Stimulated activated naive CD4-positive, alpha-beta T cell treated with Interleukin-2 at 50 U/mL for 16 hours (primary cell): ENCODE results near the gene TBC1D22A.

Experiments
- DNase-seq: peaks from one replicate; lab custom pipeline; 2025; lab: John Stamatoyannopoulos, UW

Gene TBC1D22A

DNA sequence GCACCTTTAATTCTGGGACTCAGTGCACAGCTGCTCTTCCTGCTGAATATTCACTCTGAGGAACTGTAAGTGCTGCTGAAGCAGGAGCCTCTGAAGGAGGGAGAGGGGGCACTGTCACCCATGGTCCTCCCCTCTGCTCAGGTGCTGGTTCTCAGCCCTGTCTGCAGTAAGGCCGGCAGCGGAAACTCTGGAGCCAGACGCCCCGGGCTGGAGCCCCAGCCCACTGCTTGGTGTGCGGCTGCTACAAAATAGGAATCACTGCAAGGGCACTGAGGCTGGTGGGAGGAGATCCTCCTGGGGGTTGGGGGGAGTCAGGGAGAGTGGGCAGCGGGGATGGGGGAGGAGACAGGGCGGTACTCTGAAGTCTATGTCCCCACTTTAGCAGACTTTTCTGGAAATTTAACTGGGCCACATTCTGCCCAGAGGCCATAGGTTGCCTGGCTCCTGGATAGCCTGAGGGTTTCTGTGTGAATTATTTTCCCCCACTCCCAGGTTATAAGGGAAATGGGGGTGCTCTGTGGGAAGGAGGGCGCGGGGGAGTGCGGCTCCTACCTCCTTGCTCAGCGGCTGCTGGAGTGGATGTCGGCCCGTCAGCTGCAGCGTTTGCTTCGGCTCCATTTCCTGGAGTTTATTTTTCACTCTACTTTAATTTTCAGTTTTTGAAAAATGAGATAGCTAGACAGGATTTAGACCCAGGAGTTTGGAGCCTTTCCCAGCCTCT is 33.6 kb downstream of the TBC1D22A start:
- DNase-seq = no peak

DNA sequence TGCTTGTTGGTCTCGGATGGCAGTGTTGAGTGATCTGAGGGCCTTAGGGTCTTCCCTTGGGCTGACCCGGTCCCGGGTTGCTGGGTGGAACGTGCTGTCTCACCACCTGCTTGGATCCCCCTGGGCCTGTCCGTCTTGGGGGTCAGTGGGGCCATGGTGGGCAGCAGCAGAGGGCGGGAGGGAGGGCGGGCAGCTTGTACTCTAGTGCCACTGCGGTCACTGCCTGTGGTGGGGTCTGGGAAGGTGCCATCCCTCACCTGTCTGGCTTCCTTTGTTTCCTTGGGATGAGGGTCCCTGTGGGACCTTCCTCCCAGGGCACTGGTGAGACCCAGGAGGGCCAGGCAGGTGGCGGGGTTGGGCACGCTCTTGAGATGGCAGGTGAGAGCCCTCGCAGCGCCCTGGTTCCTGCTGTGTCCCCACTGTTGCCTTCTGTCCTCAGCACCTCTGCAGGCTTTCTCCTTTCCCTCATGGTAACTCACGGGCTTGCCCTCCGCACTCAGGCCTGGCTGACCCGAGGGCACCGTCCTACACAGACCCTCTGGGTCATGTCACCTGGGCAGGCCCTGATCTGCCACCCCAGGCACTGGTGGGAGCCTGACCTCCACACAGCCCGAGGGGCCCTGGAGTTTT is 34.2 kb downstream of the TBC1D22A start:
- no peak for DNase-seq

GRCh38 chr22:46797355-46797754 is 34.9 kb downstream of the TBC1D22A start:
- no peak for DNase-seq

DNA sequence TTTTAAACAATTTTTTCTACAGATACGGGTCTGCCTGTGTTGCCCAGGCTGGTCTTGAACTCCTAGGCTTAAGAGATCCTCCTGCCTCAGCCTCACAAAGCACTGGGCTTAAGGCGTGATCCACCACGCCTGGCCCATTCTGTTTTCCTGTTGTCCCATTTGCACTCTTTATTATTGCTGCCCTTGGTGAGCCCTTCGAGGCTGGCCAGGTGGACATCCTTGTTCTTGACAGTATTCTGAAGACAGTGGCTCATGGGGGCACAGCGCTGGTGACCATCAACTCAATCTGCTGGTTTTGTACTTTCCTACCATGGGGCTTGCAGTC is 35.6 kb downstream of the TBC1D22A start:
- no peak for DNase-seq

DNA sequence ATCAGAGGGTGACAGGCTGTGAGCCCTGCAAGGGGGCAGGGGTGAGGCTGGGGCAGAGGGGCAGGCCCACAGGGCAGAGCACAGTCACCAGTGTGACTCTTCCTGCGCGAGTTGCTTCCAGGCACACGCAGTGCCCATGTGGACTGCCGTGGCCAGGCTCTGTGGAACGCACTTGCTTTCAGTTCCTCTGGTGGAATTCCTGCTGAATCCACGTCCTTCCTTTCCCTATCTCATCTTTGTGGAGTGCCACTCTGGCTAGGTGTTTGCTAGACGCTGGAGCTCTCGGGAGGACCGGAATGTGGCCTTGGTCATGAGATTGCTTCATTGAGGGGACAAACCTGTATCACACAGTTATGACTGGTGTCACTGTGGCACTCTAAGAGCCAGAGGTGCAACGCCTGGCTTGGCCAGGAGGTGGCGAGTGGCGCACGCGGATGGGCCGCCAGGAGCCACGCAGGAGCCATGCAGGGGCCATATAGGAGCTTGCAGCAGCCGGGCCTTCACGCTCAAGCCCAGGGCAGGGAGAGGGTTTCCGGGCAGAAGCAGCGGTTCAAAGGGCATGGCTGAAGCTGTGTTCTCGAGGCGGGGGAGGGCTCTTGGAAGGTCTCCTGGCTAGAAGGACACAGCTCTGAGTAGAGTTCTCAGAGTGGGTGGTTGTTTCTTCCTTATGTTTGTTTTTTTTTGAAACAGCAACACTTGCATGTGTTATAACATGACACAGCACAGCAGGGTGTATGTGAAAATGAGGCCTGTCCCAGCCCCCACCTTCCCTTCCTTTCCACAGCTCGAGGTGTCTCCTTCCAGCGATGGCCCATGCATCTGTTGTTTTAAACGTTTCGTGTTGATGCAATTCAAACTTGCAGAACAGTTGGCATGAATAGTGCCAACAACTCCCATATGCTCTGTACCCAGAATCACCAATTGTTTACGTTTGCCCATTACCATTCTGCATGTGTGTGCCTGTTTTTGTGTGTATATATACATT is 36.2 kb downstream of the TBC1D22A start:
- DNase-seq = peak; percentile 69

DNA sequence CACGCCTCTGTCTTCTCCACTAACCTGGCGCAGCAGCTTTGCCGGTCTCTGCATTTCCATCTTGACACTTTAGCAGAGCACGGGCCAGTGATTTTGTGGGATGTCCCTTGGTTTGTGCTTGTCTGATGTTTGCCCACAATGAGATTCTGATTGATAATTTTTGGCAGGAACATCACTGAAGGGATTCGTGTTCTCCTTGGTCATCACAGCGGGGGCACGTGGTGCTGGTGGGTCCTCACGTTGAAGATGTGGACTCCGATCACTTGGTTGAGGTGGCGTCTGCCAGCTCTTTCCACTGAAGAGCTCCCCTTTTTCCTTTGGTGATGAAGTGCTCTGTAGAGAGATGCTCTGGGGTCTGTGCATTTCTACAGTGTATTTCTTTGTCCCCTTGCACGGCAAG is 37.2 kb downstream of the TBC1D22A start:
- DNase-seq = no peak

- DNase-seq = no peak
Observed at GRCh38 chr22:46800102-46800857, 37.8 kb downstream of the TBC1D22A start.

- no peak for DNase-seq
Observed at GRCh38 chr22:46801331-46801811, 38.9 kb downstream of the TBC1D22A start.

- no peak for DNase-seq
Observed at GRCh38 chr22:46801826-46802607, 39.6 kb downstream of the TBC1D22A start.

DNA sequence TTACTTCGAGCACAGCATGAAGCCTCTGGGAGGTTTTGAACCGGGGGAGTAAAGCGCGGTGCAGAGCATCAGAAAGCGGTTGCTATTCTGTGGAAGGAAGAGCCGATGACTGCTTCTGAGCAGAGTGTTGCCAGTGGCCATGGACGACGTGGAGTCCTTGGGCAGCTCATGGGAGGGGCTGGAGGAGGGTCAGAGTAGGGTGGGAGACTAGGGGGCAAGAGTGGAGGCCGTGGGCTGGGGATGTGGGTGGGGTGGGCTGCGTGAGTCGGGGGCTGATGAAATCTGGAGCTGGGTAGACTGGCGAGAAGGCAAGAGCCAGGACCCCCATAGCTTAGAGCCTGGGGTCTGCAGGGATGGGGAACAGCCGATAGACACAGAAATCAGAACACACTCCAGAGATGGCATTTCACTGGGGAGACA is 40.2 kb downstream of the TBC1D22A start:
- no peak for DNase-seq

GRCh38 chr22:46803031-46803880 is 40.8 kb downstream of the TBC1D22A start:
- peak; percentile 53 for DNase-seq

DNA sequence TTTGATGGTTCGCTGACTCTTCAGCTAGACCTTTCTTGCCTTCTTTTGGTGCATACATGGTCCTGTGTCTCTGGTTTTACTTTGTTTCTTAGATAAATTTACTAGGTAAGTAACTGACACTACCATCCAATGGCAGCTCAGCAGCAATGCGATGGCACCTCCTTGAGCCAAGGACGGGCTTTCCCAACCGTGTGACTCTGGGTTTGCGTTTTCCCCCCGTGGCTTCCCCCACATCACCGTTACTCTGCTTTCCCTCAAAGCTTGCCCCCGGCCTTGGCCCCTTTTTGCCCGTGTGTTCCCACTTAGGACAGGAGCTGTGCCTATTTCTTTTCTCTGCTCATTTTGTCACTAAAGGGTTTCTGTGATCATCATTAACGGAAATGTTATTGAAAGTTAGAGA is 41.5 kb downstream of the TBC1D22A start:
- DNase-seq = no peak

DNA sequence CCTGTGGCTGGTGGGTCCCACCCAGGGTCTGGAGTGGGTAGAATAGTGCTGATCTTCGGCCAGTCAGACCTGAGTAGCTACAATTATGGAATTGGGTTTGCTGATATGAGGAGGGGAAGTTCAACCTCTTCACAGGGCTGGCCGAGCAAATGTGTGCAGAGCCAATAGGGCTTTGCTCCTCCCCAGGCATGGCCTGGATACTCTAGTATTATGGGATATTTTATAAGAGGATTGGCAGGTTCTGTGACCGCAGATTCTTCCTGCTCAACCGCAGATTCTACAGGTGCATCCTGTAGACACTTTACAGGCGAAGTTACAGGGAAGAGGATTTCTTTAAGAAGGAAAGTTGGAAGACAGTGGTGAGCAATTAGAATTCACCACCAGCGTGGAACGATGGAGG is 44.3 kb downstream of the TBC1D22A start:
- DNase-seq = no peak

- DNase-seq = no peak
Observed at GRCh38 chr22:46807458-46807857, 45.0 kb downstream of the TBC1D22A start.

- no peak for DNase-seq
Observed at GRCh38 chr22:46809153-46809885, 46.9 kb downstream of the TBC1D22A start.

- DNase-seq = no peak
Observed at GRCh38 chr22:46810856-46811786, 48.7 kb downstream of the TBC1D22A start.

GRCh38 chr22:46812034-46812605 is 49.7 kb downstream of the TBC1D22A start:
- DNase-seq = no peak

- no peak for DNase-seq
Observed at GRCh38 chr22:46812788-46813187, 50.3 kb downstream of the TBC1D22A start.
